NCI-H1417 treated with DMSO at 0.1 percent for 48 hours (cell line): ENCODE measurements around the gene TEX264.
A peak's percentile ranks its signal among the peaks of the same experiment; 100 is the strongest.

Experiments used
- DNase-seq: peaks from one replicate; lab custom pipeline; 2025; lab: John Stamatoyannopoulos, UW

Gene TEX264

GRCh38 chr3:51673802-51674654 lies 3.0 kb downstream of the TEX264 start:
- no peak for DNase-seq

- no peak for DNase-seq
These were observed 4.2 kb downstream of the TEX264 start for GRCh38 chr3:51675201-51675611.

- no peak for DNase-seq
These were observed 5.1 kb downstream of the TEX264 start for GRCh38 chr3:51676102-51676640.

- DNase-seq: no peak
These were observed 6.3 kb downstream of the TEX264 start for GRCh38 chr3:51677358-51677757.

- no peak for DNase-seq
These were observed 7.1 kb downstream of the TEX264 start for GRCh38 chr3:51678186-51678585.

- no peak for DNase-seq
These were observed 7.6 kb downstream of the TEX264 start for GRCh38 chr3:51678641-51679040.

GRCh38 chr3:51679318-51679717 lies 8.3 kb downstream of the TEX264 start:
- no peak for DNase-seq

GRCh38 chr3:51679777-51680176 lies 8.7 kb downstream of the TEX264 start:
- DNase-seq: no peak

- DNase-seq: no peak
These were observed 9.1 kb downstream of the TEX264 start for GRCh38 chr3:51680196-51680595.

GRCh38 chr3:51680663-51681230 lies 9.7 kb downstream of the TEX264 start:
- no peak for DNase-seq

GRCh38 chr3:51681453-51681852 lies 10.4 kb downstream of the TEX264 start:
- DNase-seq: no peak

- peak; percentile 10 for DNase-seq
These were observed 11.0 kb downstream of the TEX264 start for GRCh38 chr3:51682079-51682478.

GRCh38 chr3:51682526-51682925 lies 11.5 kb downstream of the TEX264 start:
- no peak for DNase-seq

GRCh38 chr3:51683566-51683965 lies 12.5 kb downstream of the TEX264 start:
- no peak for DNase-seq

- no peak for DNase-seq
These were observed 14.1 kb downstream of the TEX264 start for GRCh38 chr3:51684971-51685751.

- DNase-seq: no peak
These were observed 15.0 kb downstream of the TEX264 start for GRCh38 chr3:51686056-51686455.

- no peak for DNase-seq
These were observed 15.6 kb downstream of the TEX264 start for GRCh38 chr3:51686512-51687215.

- DNase-seq: no peak
These were observed 16.6 kb downstream of the TEX264 start for GRCh38 chr3:51687431-51688205.

GRCh38 chr3:51688206-51688600 lies 17.2 kb downstream of the TEX264 start:
- DNase-seq: no peak

- DNase-seq: no peak
These were observed 20.0 kb downstream of the TEX264 start for GRCh38 chr3:51691021-51691420.

GRCh38 chr3:51691949-51692348 lies 20.9 kb downstream of the TEX264 start:
- DNase-seq: no peak
